Activated T-cell treated with anti-CD3 and anti-CD28 coated beads, Interleukin-2, amount 50 U/mL, for 1 hour (primary cell): ENCODE measurements around the gene KLC4.
A peak's percentile ranks its signal among the peaks of the same experiment; 100 is the strongest.

ENCODE experiments used
- DNase-seq: peaks from one replicate; pipeline ENCODE4 v3.0.0-alpha.2; 2020

Gene KLC4

GRCh38 chr6:43059168-43060033 is at the start of gene KLC4, which contains the start of gene MRPL2:
TSS of gene KLC4 (plus strand) at chr6:43059631. CDS start at chr6:43061336, 1,705 bp downstream.
TSS of gene MRPL2 (minus strand) at chr6:43059434. CDS start at chr6:43059381, 53 bp downstream.
- DNase-seq: peak; percentile 98

GRCh38 chr6:43011207-43011606 is 48.2 kb upstream of the KLC4 start:
- no peak for DNase-seq

GRCh38 chr6:43012364-43012763 is 47.1 kb upstream of the KLC4 start:
- DNase-seq: no peak

GRCh38 chr6:43013097-43013842 is 46.2 kb upstream of the KLC4 start:
- DNase-seq: no peak

- peak; percentile 97 for DNase-seq
Observed at GRCh38 chr6:43013843-43014433, 45.5 kb upstream of the KLC4 start, which contains the start of the genes KLHDC3 and MEA1. TSS of gene KLHDC3 (plus strand) at chr6:43014249. CDS start at chr6:43017193, 2,944 bp downstream. TSS of gene MEA1 (minus strand) at chr6:43013946. CDS start at chr6:43013813, 133 bp downstream.

GRCh38 chr6:43014434-43014909 is 45.0 kb upstream of the KLC4 start:
- DNase-seq: no peak

- no peak for DNase-seq
Observed at GRCh38 chr6:43016176-43016942, 43.1 kb upstream of the KLC4 start.

- DNase-seq: no peak
Observed at GRCh38 chr6:43016943-43017334, 42.5 kb upstream of the KLC4 start.

- no peak for DNase-seq
Observed at GRCh38 chr6:43019152-43019551, 40.3 kb upstream of the KLC4 start.

GRCh38 chr6:43020052-43020705 is 39.3 kb upstream of the KLC4 start:
- no peak for DNase-seq

GRCh38 chr6:43020847-43021246 is 38.6 kb upstream of the KLC4 start:
- no peak for DNase-seq

- peak; percentile 72 for DNase-seq
Observed at GRCh38 chr6:43021270-43022047, 38.0 kb upstream of the KLC4 start, which contains the start of gene RRP36. TSS of gene RRP36 (plus strand) at chr6:43021623. CDS start at chr6:43021655, 32 bp downstream.

GRCh38 chr6:43024436-43024835 is 35.0 kb upstream of the KLC4 start:
- no peak for DNase-seq

- DNase-seq: no peak
Observed at GRCh38 chr6:43026365-43026764, 33.1 kb upstream of the KLC4 start.

- no peak for DNase-seq
Observed at GRCh38 chr6:43029120-43029519, 30.3 kb upstream of the KLC4 start.

- DNase-seq: no peak
Observed at GRCh38 chr6:43032326-43032725, 27.1 kb upstream of the KLC4 start.

GRCh38 chr6:43033496-43034189 is 25.8 kb upstream of the KLC4 start:
- DNase-seq: no peak

GRCh38 chr6:43034190-43034525 is 25.3 kb upstream of the KLC4 start:
- no peak for DNase-seq

GRCh38 chr6:43035495-43036194 is 23.8 kb upstream of the KLC4 start:
- no peak for DNase-seq

- no peak for DNase-seq
Observed at GRCh38 chr6:43036712-43037111, 22.7 kb upstream of the KLC4 start.
